Fibroblast of lung (primary cell): Measurements from ENCODE around the gene ZNF219. TPM values are rescaled to one million over a fixed set of nuclear protein-coding genes. Genes with fewer than 3 reads are reported as not detected.
A peak's percentile ranks its signal among the peaks of the same experiment; 100 is the strongest.

ENCODE experiments used
- DNase-seq, 2 donors: peaks; one replicate each; pipeline versions ENCODE4 v3.0.0 to v3.0.0-alpha.2; 2010; ENCODE audit warnings: low read depth in 2 of 2
- H2AFZ ChIP-seq: 2 replicates; pipeline ENCODE4 v1.5.1; 2012; ENCODE audit warnings: low read length, control low read depth, inconsistent platforms
- H3K27ac ChIP-seq: 2 replicates; pipeline ENCODE4 v1.5.1; 2011; ENCODE audit warnings: low read length, control low read depth; ENCODE audit not compliant: insufficient read depth
- H3K27me3 ChIP-seq: 2 replicates; pipeline ENCODE4 v1.5.1; 2011; ENCODE audit warnings: mild to moderate bottlenecking, low read length; ENCODE audit not compliant: control insufficient read depth, insufficient read depth
- H3K36me3 ChIP-seq: 2 replicates; pipeline ENCODE4 v1.5.1; 2011; ENCODE audit warnings: low read length; ENCODE audit not compliant: control insufficient read depth, insufficient read depth
- H3K4me1 ChIP-seq: 2 replicates; pipeline ENCODE4 v1.5.1; 2011; ENCODE audit warnings: low read length; ENCODE audit not compliant: control insufficient read depth, insufficient read depth; ENCODE audit errors: extremely low read depth
- H3K4me2 ChIP-seq: 2 replicates; pipeline ENCODE4 v1.5.1; 2011; ENCODE audit warnings: low read length, control low read depth; ENCODE audit not compliant: insufficient read depth; ENCODE audit errors: extremely low read depth
- H3K4me3 ChIP-seq, 4 experiments: fragments of 200-600 bp in 1 of 4; sonication (generic) in 1 of 4; replicated peaks in 1 of 4; 2 replicates each; pipeline ENCODE4 v1.5.1; 2011 to 2016; ENCODE audit warnings: low read length in 4 of 4, low read depth in 3 of 4, mild to moderate bottlenecking in 3 of 4, control low read depth in 2 of 4, inconsistent platforms in 1 of 4, mixed read lengths in 1 of 4; ENCODE audit not compliant: insufficient read depth in 1 of 4; ENCODE audit errors: control extremely low read depth in 1 of 4
- H3K79me2 ChIP-seq: 2 replicates; pipeline ENCODE4 v1.5.1; 2012; ENCODE audit warnings: mild to moderate bottlenecking, low read length, inconsistent platforms; ENCODE audit not compliant: control insufficient read depth, insufficient read depth
- H3K9ac ChIP-seq: 2 replicates; pipeline ENCODE4 v1.5.1; 2011; ENCODE audit warnings: mild to moderate bottlenecking, low read length, control low read depth; ENCODE audit not compliant: insufficient read depth
- H3K9me3 ChIP-seq: 2 replicates; pipeline ENCODE4 v1.5.1; 2012; ENCODE audit warnings: low read depth, low read length; ENCODE audit not compliant: control insufficient read depth, insufficient read depth
- H4K20me1 ChIP-seq: 2 replicates; pipeline ENCODE4 v1.5.1; 2011; ENCODE audit warnings: low read length; ENCODE audit not compliant: control insufficient read depth, insufficient read depth; ENCODE audit errors: extremely low read depth
- CTCF ChIP-seq, 2 donors: IDR thresholded peaks in 1 of 2; conservative IDR thresholded peaks in 1 of 2; 1 replicate in 1 of 2; 2 replicates in 1 of 2; pipeline ENCODE4 v1.5.1; 2011 to 2012; ENCODE audit warnings: low read length in 2 of 2, control low read depth in 1 of 2, inconsistent platforms in 1 of 2, low read depth in 1 of 2, mild to moderate bottlenecking in 1 of 2
- EZH2 ChIP-seq: IDR thresholded peaks from 2 replicates; pipeline ENCODE4 v1.5.1; 2012; ENCODE audit warnings: low read length, control low read depth, mild to moderate bottlenecking; ENCODE audit errors: missing control alignments
- polyA plus RNA-seq, 2 donors: library from polyadenylated mRNA; depleted of rRNA in 1 of 2; stranded (reverse) in 1 of 2; unstranded in 1 of 2; fragments of >200 nt; gene quantifications; 2 replicates each; pipeline ENCODE4 v1.2.1, GENCODE V29; 2011 to 2012; ENCODE audit warnings: missing spikeins in 1 of 2
- total RNA-seq: library from RNA; depleted of rRNA; stranded (reverse); fragments of >200 nt; gene quantifications from 2 replicates; pipeline ENCODE4 v1.2.1, GENCODE V29; 2014

The ZNF219 gene
- total and polyA plus RNA-seq, 2 donors (not counting 1 experiment from before 2014, with no cell fraction given), result 2.2 to 4.6 TPM

- TF ChIP-seq CTCF (conservative IDR thresholded peaks at IDR 0.05 in 1 of 2, IDR thresholded peaks at IDR 0.05 in 1 of 2; ENCODE audit: low read depth in 1 of 2, low read length in 2 of 2), result no peak
- no peak for TF ChIP-seq EZH2
- no peaks in the 10 kb centered on the region for H3K9me3 ChIP-seq
- H3K27me3 ChIP-seq, result no peaks in the 10 kb centered on the region
- no peak overlapping the region for H3K4me2 ChIP-seq
- no peak overlapping the region for H3K4me3 ChIP-seq
- H3K27ac ChIP-seq, result no peak overlapping the region
- H3K36me3 ChIP-seq, result no peaks in the 10 kb centered on the region
- no peak overlapping the region for H3K9ac ChIP-seq
- H3K4me1 ChIP-seq, result peaks cover 17% of the 10 kb centered on the region
- DNase-seq, result no peak
- H3K79me2 ChIP-seq, result no peaks in the 10 kb centered on the region
- H4K20me1 ChIP-seq, result no peaks in the 10 kb centered on the region
- no peak overlapping the region for H2AFZ ChIP-seq
These were observed 3.5 kb upstream of the ZNF219 start for GRCh38 chr14:21101802-21102413.

- no peaks in the 10 kb centered on the region for H3K9me3 ChIP-seq
- H3K27me3 ChIP-seq, result no peaks in the 10 kb centered on the region
- no peak within 1 kb of the TSS for H3K4me3 ChIP-seq
- no peak within 1 kb of the TSS for H3K4me2 ChIP-seq
- no peaks in the 10 kb centered on the region for H4K20me1 ChIP-seq
- TF ChIP-seq CTCF (conservative IDR thresholded peaks at IDR 0.05 in 1 of 2, IDR thresholded peaks at IDR 0.05 in 1 of 2; ENCODE audit: low read depth in 1 of 2, low read length in 2 of 2) (no peak), EZH2 (no peak)
- peaks cover 11% of the 10 kb centered on the region for H3K4me1 ChIP-seq
- DNase-seq, result no peak
- H3K9ac ChIP-seq, result no peak within 1 kb of the TSS
- no peaks in the 10 kb centered on the region for H3K79me2 ChIP-seq
- H2AFZ ChIP-seq, result no peak within 1 kb of the TSS
- no peak within 1 kb of the TSS for H3K27ac ChIP-seq
- H3K36me3 ChIP-seq, result no peaks in the 10 kb centered on the region
These were observed 2.5 kb upstream of the ZNF219 start, which contains the start of gene TMEM253 for GRCh38 chr14:21100931-21101330. Gene TMEM253 (plus strand): TSS chr14:21101066. CDS start chr14:21101344, 278 bp downstream.

GRCh38 chr14:21099596-21099985 is 1.1 kb upstream of the ZNF219 start:
- TF ChIP-seq CTCF (conservative IDR thresholded peaks at IDR 0.05 in 1 of 2, IDR thresholded peaks at IDR 0.05 in 1 of 2; ENCODE audit: low read depth in 1 of 2, low read length in 2 of 2), result no peak
- no peak for TF ChIP-seq EZH2
- H3K9me3 ChIP-seq, result no peaks in the 10 kb centered on the region
- peak overlapping the region in 2 of 4 experiments; percentile 72 to 84 for H3K4me3 ChIP-seq
- peak overlapping the region; percentile 85 for H3K4me2 ChIP-seq
- H3K36me3 ChIP-seq, result no peaks in the 10 kb centered on the region
- no peaks in the 10 kb centered on the region for H3K79me2 ChIP-seq
- no peak for DNase-seq
- no peaks in the 10 kb centered on the region for H4K20me1 ChIP-seq
- H3K9ac ChIP-seq, result no peak overlapping the region
- no peak overlapping the region for H2AFZ ChIP-seq
- no peak overlapping the region for H3K27ac ChIP-seq
- H3K27me3 ChIP-seq, result no peaks in the 10 kb centered on the region
- H3K4me1 ChIP-seq, result peaks cover 8% of the 10 kb centered on the region
